CD14-positive monocyte (primary cell): ENCODE data around the gene AQR. TPM values are rescaled to one million over a fixed set of nuclear protein-coding genes. Genes with fewer than 3 reads are reported as not detected.

Experiments used
- DNase-seq, 3 donors: peaks; one replicate each; pipeline ENCODE4 v3.0.0-alpha.2; 2011 to 2022
- H2AFZ ChIP-seq: 2 replicates; pipeline ENCODE4 v1.6.0; 2012; ENCODE audit warnings: mild to moderate bottlenecking, low read depth, low read length, inconsistent platforms; ENCODE audit not compliant: insufficient read depth, poor library complexity, severe bottlenecking
- H3K27ac ChIP-seq, 2 donors: 1 replicate in 1 of 2; 2 replicates in 1 of 2; pipeline ENCODE4 v1.5.1; 2012 to 2013; ENCODE audit warnings: low read length in 2 of 2, control low read depth in 1 of 2, inconsistent platforms in 1 of 2, low read depth in 1 of 2, mild to moderate bottlenecking in 1 of 2
- H3K27me3 ChIP-seq, 2 donors: one replicate each; pipeline versions ENCODE4 v1.6.0 to v1.6.1; 2011 to 2013; ENCODE audit warnings: low read length in 2 of 2; ENCODE audit not compliant: control insufficient read depth in 2 of 2, insufficient read depth in 2 of 2
- H3K36me3 ChIP-seq, 2 donors: replicated peaks in 1 of 2; 1 replicate in 1 of 2; 2 replicates in 1 of 2; pipeline versions ENCODE4 v1.5.1 to v1.6.1; 2012 to 2013; ENCODE audit warnings: low read length in 2 of 2, control low read depth in 1 of 2, inconsistent platforms in 1 of 2, mild to moderate bottlenecking in 1 of 2; ENCODE audit not compliant: insufficient read depth in 2 of 2, control insufficient read depth in 1 of 2
- H3K4me1 ChIP-seq, 2 donors: 1 replicate in 1 of 2; 2 replicates in 1 of 2; pipeline versions ENCODE4 v1.5.1 to v1.6.1; 2012 to 2013; ENCODE audit warnings: low read length in 2 of 2, control low read depth in 1 of 2, inconsistent platforms in 1 of 2, mild to moderate bottlenecking in 1 of 2, moderate library complexity in 1 of 2; ENCODE audit not compliant: insufficient read depth in 2 of 2, control insufficient read depth in 1 of 2
- H3K4me2 ChIP-seq: replicated peaks from 2 replicates; pipeline ENCODE3; 2012; ENCODE audit warnings: low read length, moderate library complexity, mild to moderate bottlenecking; ENCODE audit not compliant: poor library complexity, severe bottlenecking; ENCODE audit errors: extremely low read depth
- H3K4me3 ChIP-seq, 3 experiments: fragments of 200-600 bp in 1 of 3; sonication (generic) in 1 of 3; replicated peaks in 1 of 3; 1 replicate in 2 of 3; 2 replicates in 1 of 3; pipeline ENCODE4 v1.5.1; 2011 to 2013; ENCODE audit warnings: low read length in 3 of 3, mild to moderate bottlenecking in 3 of 3, control low read depth in 2 of 3, low read depth in 2 of 3, inconsistent platforms in 1 of 3, moderate library complexity in 1 of 3
- H3K79me2 ChIP-seq: 2 replicates; pipeline ENCODE4 v1.6.0; 2012; ENCODE audit warnings: mild to moderate bottlenecking, control low read depth, inconsistent platforms, low read length, moderate library complexity; ENCODE audit not compliant: insufficient read depth
- H3K9ac ChIP-seq: 2 replicates; pipeline ENCODE4 v1.6.0; 2017; ENCODE audit warnings: low read length, mild to moderate bottlenecking; ENCODE audit not compliant: insufficient read depth, poor library complexity, severe bottlenecking
- H3K9me3 ChIP-seq, 2 donors: replicated peaks in 1 of 2; 1 replicate in 1 of 2; 2 replicates in 1 of 2; pipeline versions ENCODE4 v1.5.1 to v1.6.1; 2012 to 2013; ENCODE audit warnings: low read length in 2 of 2, control low read depth in 1 of 2; ENCODE audit not compliant: control insufficient read depth in 1 of 2, insufficient read depth in 1 of 2
- H4K20me1 ChIP-seq: 2 replicates; pipeline ENCODE4 v1.6.0; 2012; ENCODE audit warnings: mild to moderate bottlenecking, low read length, control low read depth, moderate library complexity; ENCODE audit not compliant: insufficient read depth
- H3K27ac Mint-ChIP-seq, 7 donors: one replicate each; pipeline ENCODE4 v1.8.0; 2020; ENCODE audit warnings: mild to moderate bottlenecking in 7 of 7, mixed read lengths in 7 of 7, moderate library complexity in 6 of 7, inconsistent platforms in 2 of 7
- H3K27me3 Mint-ChIP-seq, 3 donors: one replicate each; pipeline ENCODE4 v1.8.0; 2021 to 2022; ENCODE audit warnings: low read depth in 3 of 3, mild to moderate bottlenecking in 3 of 3, mixed read lengths in 3 of 3, moderate library complexity in 3 of 3, inconsistent platforms in 1 of 3
- H3K36me3 Mint-ChIP-seq, 2 donors: one replicate each; pipeline ENCODE4 v1.8.0; 2020; ENCODE audit warnings: mixed read lengths in 2 of 2, inconsistent platforms in 1 of 2, mild to moderate bottlenecking in 1 of 2
- H3K4me1 Mint-ChIP-seq: one replicate; pipeline ENCODE4 v1.8.0; 2020; ENCODE audit warnings: mild to moderate bottlenecking, mixed read lengths
- H3K4me3 Mint-ChIP-seq, 2 donors: one replicate each; pipeline ENCODE4 v1.8.0; 2020; ENCODE audit warnings: mild to moderate bottlenecking in 2 of 2, mixed read lengths in 2 of 2, moderate library complexity in 1 of 2
- H3K9me3 Mint-ChIP-seq, 7 donors: one replicate each; pipeline ENCODE4 v1.8.0; 2020 to 2022; ENCODE audit warnings: mixed read lengths in 7 of 7, mild to moderate bottlenecking in 6 of 7, moderate library complexity in 6 of 7, inconsistent platforms in 2 of 7
- CTCF ChIP-seq: fragments of 200-600 bp; IDR thresholded peaks from one replicate; pipeline ENCODE4 v1.8.0; 2022; ENCODE audit warnings: antibody characterized with exemption, mild to moderate bottlenecking
- WGBS: methylation state at CpG from one replicate; pipeline ENCODE4 v1.1.5; 2013; ENCODE audit warnings: missing lambda C conversion rate; ENCODE audit not compliant: insufficient coverage; 5-methylcytosine and 5-hydroxymethylcytosine counted together
- intact Hi-C, 2 donors: fragments of 100-400 bp; cut with micrococcal nuclease; formaldehyde crosslinking; loops; one replicate each; pipeline versions ENCODE4 v1.15.0 to v1.15.1; 2023
- polyA plus RNA-seq, 3 donors: library from polyadenylated mRNA; depleted of rRNA in 1 of 3; unstranded in 2 of 3; stranded (reverse) in 1 of 3; fragments of 300-500 nt in 2 of 3; fragments of >200 nt in 1 of 3; fragmentation: Illumina TruSeq in 2 of 3; gene quantifications; 1 replicate in 2 of 3; 2 replicates in 1 of 3; pipeline ENCODE4 v1.2.3, GENCODE V29; 2012 to 2021

AQR gene
- polyA plus RNA-seq, 3 donors: 8.4 to 26.4 (median 16.8) TPM

GRCh38 chr15:34854232-34854631 lies 115.3 kb downstream of the AQR start:
- Histone ChIP-seq H2AFZ (no peak overlapping the region), H3K4me3 (no peak overlapping the region), H4K20me1 (no peaks in the 10 kb centered on the region), H3K27me3 (no peaks in the 10 kb centered on the region), H3K9me3 (no peaks in the 10 kb centered on the region), H3K36me3 (peaks cover 44 to 67% of the 10 kb centered on the region in 2 donors), H3K9ac (no peak overlapping the region), H3K79me2 (no peaks in the 10 kb centered on the region), H3K4me2 (no peak overlapping the region), H3K4me1 (no peaks in the 10 kb centered on the region), H3K27ac (no peak overlapping the region)
- peaks cover 2% of the 10 kb centered on the region for H3K4me1 Mint-ChIP-seq
- WGBS: 100% methylated on average over 2 of the region's 2 CpGs
- no peak for DNase-seq
- TF ChIP-seq CTCF: no peak
- H3K36me3 Mint-ChIP-seq: peaks cover 51 to 58% of the 10 kb centered on the region in 2 donors
- H3K27ac Mint-ChIP-seq: no peak overlapping the region
- H3K9me3 Mint-ChIP-seq: peaks cover 0 to 4% (median 0%) of the 10 kb centered on the region in 7 donors
- no peak overlapping the region for H3K4me3 Mint-ChIP-seq
- H3K27me3 Mint-ChIP-seq: no peaks in the 10 kb centered on the region
- intact Hi-C loops: no loop called here

- no peak for DNase-seq
- Histone ChIP-seq H2AFZ (no peak overlapping the region), H3K79me2 (no peaks in the 10 kb centered on the region), H3K4me3 (no peak overlapping the region), H3K27me3 (no peaks in the 10 kb centered on the region), H3K9me3 (no peaks in the 10 kb centered on the region), H4K20me1 (no peaks in the 10 kb centered on the region), H3K36me3 (peaks cover 34 to 56% of the 10 kb centered on the region in 2 donors), H3K27ac (no peak overlapping the region), H3K4me2 (no peak overlapping the region), H3K4me1 (no peaks in the 10 kb centered on the region), H3K9ac (no peak overlapping the region)
- H3K27ac Mint-ChIP-seq: no peak overlapping the region
- no CpG with 5 or more reads among the region's 2 CpGs for WGBS
- peaks cover 40 to 47% of the 10 kb centered on the region in 2 donors for H3K36me3 Mint-ChIP-seq
- H3K27me3 Mint-ChIP-seq: no peaks in the 10 kb centered on the region
- intact Hi-C loops: no loop called here
- no peak for TF ChIP-seq CTCF
- peaks cover 0 to 5% (median 2%) of the 10 kb centered on the region in 7 donors for H3K9me3 Mint-ChIP-seq
- H3K4me3 Mint-ChIP-seq: no peak overlapping the region
- H3K4me1 Mint-ChIP-seq: peaks cover 2% of the 10 kb centered on the region
These were observed 116.4 kb downstream of the AQR start for GRCh38 chr15:34853001-34853758.
